NCI-H2081 treated with DMSO at 0.1 percent for 48 hours (cell line): Measurements from ENCODE around the gene CEP57L1.
"Not testable (repeated sequence)": the region's sequence is repeated elsewhere in the genome, so short reads cannot be mapped to it uniquely, and the experiment has no call there.

Experiments
- DNase-seq: peaks from one replicate; lab custom pipeline; 2025; lab: John Stamatoyannopoulos, UW

Gene CEP57L1

GRCh38 chr6:109172101-109172746 lies 76.9 kb downstream of the CEP57L1 start:
- no peak for DNase-seq

- DNase-seq: no peak
Observed at GRCh38 chr6:109174916-109175315, 79.6 kb downstream of the CEP57L1 start.

DNA sequence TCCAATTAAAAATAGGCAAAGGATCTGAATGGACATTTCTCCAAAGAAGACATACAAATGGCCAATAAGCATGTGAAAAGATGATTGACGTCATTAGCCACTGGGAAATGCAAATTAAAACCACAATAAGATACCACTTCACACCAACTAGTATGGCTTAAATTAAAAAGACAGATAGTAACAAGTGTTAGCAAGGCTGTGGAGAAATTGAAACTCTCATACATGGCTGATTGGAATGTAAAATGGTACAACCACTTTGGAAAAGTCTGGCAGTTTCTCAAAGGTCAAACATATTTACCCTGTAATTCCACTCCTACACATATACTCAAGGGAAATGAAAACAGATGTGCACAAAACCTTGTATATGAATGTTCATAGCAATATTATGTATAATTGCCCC lies 83.6 kb downstream of the CEP57L1 start:
- DNase-seq: no peak

- DNase-seq: no peak
Observed at GRCh38 chr6:109179507-109179906, 84.2 kb downstream of the CEP57L1 start.

DNA sequence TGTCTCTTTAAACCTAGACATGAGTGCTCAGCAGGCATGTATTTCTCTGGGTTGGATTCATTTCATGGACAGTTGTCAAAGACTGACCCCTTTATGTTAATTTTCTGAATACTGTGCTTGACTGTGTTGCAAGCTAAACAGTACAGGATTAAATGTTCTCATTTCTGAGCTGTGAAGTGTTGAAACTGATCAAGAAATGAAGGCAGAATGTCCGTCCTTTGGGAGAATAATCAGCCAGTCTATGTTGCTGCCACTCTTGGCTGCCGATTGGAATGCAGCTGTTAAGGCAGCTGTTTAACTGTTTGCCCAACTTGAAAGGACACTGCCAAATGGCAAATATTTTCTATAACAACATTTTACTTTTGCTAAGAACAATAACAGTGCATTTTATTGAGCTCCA lies 87.3 kb downstream of the CEP57L1 start:
- no peak for DNase-seq

DNA sequence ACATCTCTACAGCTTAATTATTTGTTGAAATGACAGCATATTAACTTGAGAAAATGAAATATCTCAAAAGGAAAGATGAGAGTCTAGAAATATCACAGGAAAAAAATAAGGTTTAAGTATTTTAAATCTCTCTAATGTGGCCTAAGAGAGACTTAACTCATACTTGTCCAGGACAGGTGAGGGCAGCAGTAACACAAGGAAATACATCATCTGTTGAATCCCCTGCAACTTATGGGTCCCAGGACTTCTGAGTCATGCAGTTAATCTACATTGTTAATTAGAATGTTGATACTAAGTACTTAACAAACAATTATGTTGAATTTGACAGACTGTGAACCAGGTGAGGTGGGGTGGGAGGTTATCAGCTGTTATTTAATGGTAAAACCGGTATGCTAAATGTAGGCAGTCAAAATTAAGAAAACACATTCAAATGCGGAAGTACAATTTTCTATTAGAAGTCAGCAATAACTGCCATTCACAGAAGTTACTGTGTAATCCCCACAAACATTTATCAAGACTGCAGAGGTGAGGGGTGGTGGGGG lies 87.9 kb downstream of the CEP57L1 start:
- no peak for DNase-seq

DNA sequence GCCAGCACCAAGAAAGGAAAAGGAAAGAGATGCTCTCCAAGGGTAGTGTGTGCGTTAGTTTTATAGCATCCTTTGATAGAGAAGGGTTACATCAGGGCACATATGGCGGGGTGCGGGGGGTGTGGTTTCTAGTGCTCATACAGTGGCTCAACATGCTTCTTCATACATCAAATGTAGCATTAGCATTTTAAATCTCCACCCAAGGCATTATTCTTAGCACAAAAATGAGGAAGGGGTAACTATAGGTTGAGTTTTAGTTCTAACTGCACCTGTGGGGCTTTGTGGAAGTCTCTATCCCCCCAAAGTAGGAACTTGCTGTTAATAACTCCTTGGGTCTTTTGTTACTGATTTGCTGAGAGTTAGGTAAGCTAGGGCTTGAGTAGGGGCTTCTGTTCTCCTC lies 89.3 kb downstream of the CEP57L1 start:
- DNase-seq: no peak

- no peak for DNase-seq
Observed at GRCh38 chr6:109186012-109186411, 90.7 kb downstream of the CEP57L1 start.

DNA sequence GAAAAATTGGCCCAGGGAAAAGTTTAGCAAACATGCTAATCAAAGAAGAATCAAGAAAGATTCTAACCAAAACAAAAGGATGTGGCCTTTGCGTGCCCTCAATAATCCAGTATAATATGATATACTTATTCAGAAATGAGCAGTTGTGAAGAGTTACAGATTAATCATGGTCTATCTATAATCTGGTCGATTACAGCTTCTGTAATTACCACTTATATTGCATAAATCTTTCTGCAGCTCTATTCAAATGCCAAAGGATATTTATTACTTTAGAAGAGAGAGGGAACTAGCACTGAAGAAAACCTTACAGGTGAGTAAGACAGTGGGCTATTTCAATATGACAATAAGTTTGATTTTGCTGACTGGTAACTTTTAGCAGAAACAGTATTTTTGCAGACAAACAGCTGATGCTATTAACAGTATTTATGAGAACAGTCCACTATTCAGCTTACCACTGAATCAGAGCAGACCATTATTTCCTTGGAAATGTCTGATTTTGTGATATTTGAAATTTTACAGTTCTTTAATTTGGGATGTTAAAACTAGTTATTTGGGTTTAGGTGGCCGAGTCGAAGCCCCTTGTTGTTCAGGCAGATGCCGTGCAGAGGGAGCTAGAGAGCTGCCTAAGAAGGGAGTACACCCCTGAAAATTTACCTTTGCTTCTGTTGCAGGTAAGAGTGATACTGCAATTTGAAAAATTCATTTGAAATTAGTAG lies 92.2 kb downstream of the CEP57L1 start:
- DNase-seq: no peak

- no peak for DNase-seq
Observed at GRCh38 chr6:109188115-109188411, 92.8 kb downstream of the CEP57L1 start.

DNA sequence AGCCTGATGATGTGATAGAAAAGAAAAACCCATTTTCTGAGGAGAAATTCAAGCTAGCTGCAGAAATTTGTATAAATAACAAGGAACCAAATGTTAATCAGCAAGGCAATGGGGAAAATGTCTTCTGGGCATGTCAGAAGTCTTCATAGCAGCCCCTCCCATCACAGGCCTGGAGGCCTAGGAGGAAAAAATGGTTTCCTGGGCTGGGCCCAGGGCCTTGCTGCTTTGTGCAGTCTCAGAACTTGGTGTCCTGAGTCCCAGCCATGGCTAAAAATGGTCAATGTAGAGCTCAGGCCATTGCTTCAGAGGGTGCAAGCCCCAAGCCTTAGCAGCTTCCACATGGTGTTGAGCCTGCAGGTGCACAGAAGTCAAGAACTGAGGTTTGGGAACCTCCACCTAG lies 96.1 kb downstream of the CEP57L1 start:
- not testable (repeated sequence) for DNase-seq

DNA sequence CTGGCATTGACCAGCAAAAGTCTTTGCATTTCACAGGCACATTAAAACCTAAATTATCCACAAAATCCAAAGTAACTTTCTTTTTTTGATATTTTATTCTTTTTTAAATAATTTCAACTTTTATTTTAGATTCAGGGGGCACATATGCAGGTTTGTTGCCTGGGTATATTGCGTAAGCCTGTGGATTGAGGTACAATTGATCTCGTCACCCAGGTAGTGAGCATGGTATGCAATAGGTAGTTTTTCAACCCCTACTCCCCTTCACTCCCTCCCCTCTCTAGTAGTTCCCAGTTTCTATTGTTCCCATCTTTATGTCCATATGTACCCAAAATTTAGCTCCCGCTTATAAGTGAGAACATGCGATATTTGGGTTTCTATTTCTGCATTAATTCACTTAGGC lies 97.6 kb downstream of the CEP57L1 start:
- DNase-seq: no peak

- no peak for DNase-seq
Observed at GRCh38 chr6:109194880-109195279, 99.6 kb downstream of the CEP57L1 start.

GRCh38 chr6:109197061-109197460 lies 101.8 kb downstream of the CEP57L1 start:
- DNase-seq: no peak

- no peak for DNase-seq
Observed at GRCh38 chr6:109202409-109203264, 107.3 kb downstream of the CEP57L1 start.

GRCh38 chr6:109204511-109204910 lies 109.2 kb downstream of the CEP57L1 start:
- no peak for DNase-seq

- no peak for DNase-seq
Observed at GRCh38 chr6:109212683-109213082, 117.4 kb downstream of the CEP57L1 start.
